K562 (cell line): ENCODE data around the gene EID2. TPM values are rescaled to one million over a fixed set of nuclear protein-coding genes. Genes with fewer than 3 reads are reported as not detected.

Experiments
- ATAC-seq: fragments of 200-7000 bp; cut with Tn5 transposase; 3 replicates; pipeline ENCODE4 v1.9.1; 2020; ENCODE audit warnings: moderate library complexity
- BruUV-seq: library from RNA; stranded (reverse); fragments of 400-500 nt; replicated peaks from 2 replicates; lab custom pipeline; 2021; lab: Mats Ljungman, UMichigan
- CTCF ChIA-PET: fragments of 300-600 bp; formaldehyde crosslinking; extraction: SDS; loops from one replicate; lab custom pipeline; 2021; ENCODE audit warnings: low intra/inter-chr PET ratio; lab: Yijun Ruan, JAX
- POLR2A ChIA-PET: fragments of 300-600, 350-650 bp; sonication (Branson Sonifier 250); formaldehyde crosslinking; extraction: SDS; loops from one replicate; lab custom pipeline; 2021; ENCODE audit warnings: antibody characterized with exemption, inconsistent platforms; lab: Yijun Ruan, JAX
- DNase-seq, 4 experiments: peaks; one replicate each; pipeline versions ENCODE4 v3.0.0 to v3.0.0-alpha.2; 2011 to 2018; ENCODE audit warnings: low spot score in 3 of 4, mixed read lengths in 3 of 4; ENCODE audit errors: extremely low read depth in 1 of 4
- FAIRE-seq: peaks from 2 replicates; lab custom pipeline; 2011; peaks lifted over from hg19 to GRCh38; lab: Jason Lieb, UNC
- H2AFZ ChIP-seq: 2 replicates; pipeline ENCODE4 v1.6.0; 2011; ENCODE audit warnings: low read depth, low read length, control low read depth, inconsistent platforms
- H3K27ac ChIP-seq: fragments of 200-600 bp; 3 replicates; pipeline ENCODE4 v1.8.0; 2011; ENCODE audit warnings: low read depth, mild to moderate bottlenecking, control low read depth, inconsistent platforms, low read length, moderate library complexity, mixed read lengths; ENCODE audit errors: extremely low read depth
- H3K27me3 ChIP-seq, 2 experiments: fragments of 300-600 bp in 1 of 2; 2 replicates in 1 of 2; 3 replicates in 1 of 2; pipeline versions ENCODE4 v1.6.0 to v1.8.0; 2011; ENCODE audit warnings: inconsistent platforms in 2 of 2, low read length in 2 of 2, mild to moderate bottlenecking in 1 of 2, mixed read lengths in 1 of 2, moderate library complexity in 1 of 2; ENCODE audit not compliant: control insufficient read depth in 2 of 2, insufficient read depth in 2 of 2
- H3K36me3 ChIP-seq: fragments of 300-600 bp; 3 replicates; pipeline ENCODE4 v1.8.0; 2011; ENCODE audit warnings: mild to moderate bottlenecking, low read length, inconsistent platforms; ENCODE audit not compliant: control insufficient read depth, insufficient read depth
- H3K4me1 ChIP-seq, 2 experiments: fragments of 200-600 bp in 1 of 2; replicated peaks in 1 of 2; 2 replicates in 1 of 2; 3 replicates in 1 of 2; pipeline versions ENCODE4 v1.5.1 to v1.8.0; 2011; ENCODE audit warnings: inconsistent platforms in 2 of 2, low read length in 2 of 2, mild to moderate bottlenecking in 1 of 2, mixed read lengths in 1 of 2, moderate library complexity in 1 of 2; ENCODE audit not compliant: control insufficient read depth in 2 of 2, insufficient read depth in 2 of 2
- H3K4me2 ChIP-seq: 2 replicates; pipeline ENCODE4 v1.6.1; 2011; ENCODE audit warnings: low read length, control low read depth, inconsistent platforms, mixed read lengths; ENCODE audit not compliant: insufficient read depth
- H3K4me3 ChIP-seq: fragments of 200-600 bp; sonication (generic), shearing (Covaris generic); 2 replicates; pipeline ENCODE4 v1.5.1; 2016; ENCODE audit warnings: control low read depth, inconsistent platforms
- H3K79me2 ChIP-seq: fragments of 200-600 bp; 3 replicates; pipeline ENCODE4 v1.8.0; 2011; ENCODE audit warnings: low read length, inconsistent platforms; ENCODE audit not compliant: control insufficient read depth, insufficient read depth
- H3K9ac ChIP-seq, 2 experiments: 2 replicates each; pipeline versions ENCODE4 v1.6.0 to v1.6.1; 2011; ENCODE audit warnings: low read depth in 2 of 2, low read length in 2 of 2, control low read depth in 1 of 2, inconsistent platforms in 1 of 2, mild to moderate bottlenecking in 1 of 2, mixed read lengths in 1 of 2; ENCODE audit not compliant: insufficient read depth in 1 of 2
- H3K9me1 ChIP-seq: one replicate; pipeline ENCODE4 v1.6.0; 2011; ENCODE audit warnings: inconsistent platforms, mild to moderate bottlenecking, low read length, moderate library complexity; ENCODE audit not compliant: control insufficient read depth, insufficient read depth
- H3K9me3 ChIP-seq: replicated peaks from 2 replicates; pipeline ENCODE4 v1.5.1; 2011; ENCODE audit warnings: low read depth, low read length, inconsistent platforms; ENCODE audit not compliant: control insufficient read depth, insufficient read depth
- H4K20me1 ChIP-seq: replicated peaks from 2 replicates; pipeline ENCODE4 v1.6.1; 2011; ENCODE audit warnings: low read length, inconsistent platforms, mixed read lengths; ENCODE audit not compliant: control insufficient read depth, insufficient read depth
- ETS2 ChIP-seq: IDR thresholded peaks from 2 replicates; pipeline ENCODE4 v1.6.1; 2016; ENCODE audit warnings: borderline replicate concordance, missing genetic modification characterization, mild to moderate bottlenecking, moderate library complexity, missing compliant biosample characterization; ENCODE audit not compliant: poor library complexity, severe bottlenecking
- NCOA1 ChIP-seq: fragments of 450-650 bp; IDR thresholded peaks from 2 replicates; pipeline ENCODE4 v1.6.1; 2016; ENCODE audit warnings: low read depth
- SMAD2 ChIP-seq: fragments of 150-350 bp; IDR thresholded peaks from 2 replicates; pipeline ENCODE4 v1.6.1; 2014; ENCODE audit warnings: low read depth, mild to moderate bottlenecking, low read length
- TFAP4 ChIP-seq: sonication (generic); formaldehyde crosslinking; IDR thresholded peaks from 2 replicates; pipeline ENCODE4 v1.8.0; 2022; ENCODE audit warnings: missing genetic modification reagents, mild to moderate bottlenecking, moderate library complexity, borderline replicate concordance
- ZBTB11 ChIP-seq, 3 experiments: fragments of 200-800 bp in 1 of 3; fragments of 250-450 bp in 1 of 3; fragments of 450-650 bp in 1 of 3; sonication (Bioruptor Pico) in 1 of 3; sonication (Bioruptor generic) in 1 of 3; formaldehyde crosslinking in 1 of 3; IDR thresholded peaks; 2 replicates each; pipeline versions ENCODE4 v1.6.1 to v1.8.0; 2016 to 2022; ENCODE audit warnings: mild to moderate bottlenecking in 2 of 3, missing genetic modification characterization in 2 of 3, missing compliant biosample characterization in 1 of 3, moderate library complexity in 1 of 3
- WGBS: fragments of 100-300 bp; shearing (Covaris generic); methylation state at CpG from one replicate; pipeline ENCODE4 v1.1.6; 2016; ENCODE audit warnings: low coverage, mixed read lengths; ENCODE audit not compliant: insufficient coverage; ENCODE audit errors: missing lambda C conversion rate; 5-methylcytosine and 5-hydroxymethylcytosine counted together
- in situ Hi-C: fragments of 300-500 bp; cut with MboI; formaldehyde crosslinking; loops from 4 replicates; pipeline ENCODE4 v1.15.0; 2018; ENCODE audit warnings: inconsistent platforms, mixed read lengths
- intact Hi-C: fragments of 100-400 bp; cut with micrococcal nuclease; formaldehyde crosslinking; loops from 2 replicates; pipeline ENCODE4 v1.14.2; 2022
- polyA plus RNA-seq, 8 experiments: library from polyadenylated mRNA; depleted of rRNA in 4 of 8; stranded (reverse) in 5 of 8; unstranded in 3 of 8; fragments of >200 nt; fragmentation: Nextera tagmentation in 2 of 8; fragmentation: Illumina TruSeq in 1 of 8; extraction: Ambion mirVana in 2 of 8; extraction: Trizol in 1 of 8; gene quantifications; 2 replicates each; pipeline versions ENCODE4 v1.2.1 to v1.2.3, GENCODE V29; 2011 to 2014; ENCODE audit warnings: inconsistent platforms in 1 of 8, missing spikeins in 1 of 8
- total RNA-seq, 7 experiments: library from RNA; depleted of rRNA in 6 of 7; stranded (reverse); fragments of >200 nt in 6 of 7; fragmentation: Illumina TruSeq in 2 of 7; extraction: Trizol in 2 of 7; gene quantifications; 2 replicates each; pipeline versions ENCODE4 v1.2.1 to v1.2.3, GENCODE V29; 2011 to 2021; ENCODE audit warnings: low replicate concordance in 1 of 7

Gene EID2
- total and polyA plus RNA-seq, 9 of the 15 experiments (the other 6 are each of a cell fraction or from before 2014, with no cell fraction given) = 2.5 to 18.5 (median 11.3) TPM

- 0% methylated on average over 3 of the region's 3 CpGs for WGBS
- DNase-seq = no peak
- H4K20me1 ChIP-seq = no peaks in the 10 kb centered on the region
- no peaks in the 10 kb centered on the region for H3K9me3 ChIP-seq
- in situ Hi-C loops = no loop called here
- no peak for FAIRE-seq
- H2AFZ ChIP-seq = no peak overlapping the region
- ChIA-PET CTCF (no interaction called here), POLR2A (interaction anchor here (1.8 kb wide), 1 partner anchor 11 kb away, joined by 4 read pairs; no protein-coding TSS in a partner anchor)
- H3K9me1 ChIP-seq = no peaks in the 10 kb centered on the region
- intact Hi-C loops = no loop called here
- no peak for ATAC-seq
- H3K4me2 ChIP-seq = no peak overlapping the region
- no peaks in the 10 kb centered on the region for H3K79me2 ChIP-seq
- H3K4me1 ChIP-seq = no peaks in the 10 kb centered on the region
- no peak overlapping the region for H3K27ac ChIP-seq
- H3K4me3 ChIP-seq = no peak overlapping the region
- BruUV-seq = no TSS peak
- no peaks in the 10 kb centered on the region for H3K36me3 ChIP-seq
- peaks cover 0 to 7% of the 10 kb centered on the region in 2 experiments; a peak in 1 of 5 replicates for H3K27me3 ChIP-seq
- H3K9ac ChIP-seq = no peak overlapping the region
- TF ChIP-seq TFAP4 (CRISPR knock-in tag) (no peak), ETS2 (tag) (no peak), SMAD2 (no peak), ZBTB11 (CRISPR knock-in tag; IDR thresholded peaks at IDR 0.05) (no peak), NCOA1 (no peak)
Measured at GRCh38 chr19:39568604-39569003, 28.6 kb upstream of the EID2 start.
